GM12864 (cell line): ENCODE measurements around the gene DLGAP1.

Experiments used
- DNase-seq: peaks from one replicate; pipeline ENCODE4 v3.0.0-alpha.2; 2011; ENCODE audit warnings: low read depth
- H3K4me3 ChIP-seq: 2 replicates; pipeline ENCODE4 v1.5.1; 2011; ENCODE audit warnings: mild to moderate bottlenecking, low read depth, low read length, control low read depth
- CTCF ChIP-seq: IDR thresholded peaks from 2 replicates; pipeline ENCODE4 v1.5.1; 2011; ENCODE audit warnings: low read depth, mild to moderate bottlenecking, moderate library complexity, low read length, control low read depth, inconsistent platforms; ENCODE audit errors: missing control alignments

The DLGAP1 gene

GRCh38 chr18:3688690-3689089 lies 766.4 kb downstream of the DLGAP1 start:
- DNase-seq, result no peak
- no peak for TF ChIP-seq CTCF
- H3K4me3 ChIP-seq, result no peak overlapping the region

- no peak for TF ChIP-seq CTCF
- DNase-seq, result no peak
- H3K4me3 ChIP-seq, result no peak overlapping the region
Observed at GRCh38 chr18:3683483-3683882, 771.6 kb downstream of the DLGAP1 start.

GRCh38 chr18:3682061-3682460 lies 773.0 kb downstream of the DLGAP1 start:
- H3K4me3 ChIP-seq, result no peak overlapping the region
- no peak for TF ChIP-seq CTCF
- no peak for DNase-seq

- DNase-seq, result no peak
- no peak for TF ChIP-seq CTCF
Observed at GRCh38 chr18:3679241-3679640, 775.9 kb downstream of the DLGAP1 start.

GRCh38 chr18:3675994-3676393 lies 779.1 kb downstream of the DLGAP1 start:
- DNase-seq, result no peak
- no peak overlapping the region for H3K4me3 ChIP-seq
- TF ChIP-seq CTCF, result no peak

More at GRCh38 chr18:3679241-3679640, 775.9 kb downstream of the DLGAP1 start:
- H3K4me3 ChIP-seq, result no peak overlapping the region

- H3K4me3 ChIP-seq, result no peak overlapping the region
- TF ChIP-seq CTCF, result no peak
- DNase-seq, result no peak
Observed at GRCh38 chr18:3675446-3675845, 779.7 kb downstream of the DLGAP1 start.

GRCh38 chr18:3671176-3671575 lies 783.9 kb downstream of the DLGAP1 start:
- no peak for DNase-seq
- TF ChIP-seq CTCF, result no peak
- H3K4me3 ChIP-seq, result no peak overlapping the region
